ENCODE measurements around the gene PRPF39. TPM values are rescaled to one million over a fixed set of nuclear protein-coding genes. Genes with fewer than 3 reads are reported as not detected.

The PRPF39 gene, protein sequence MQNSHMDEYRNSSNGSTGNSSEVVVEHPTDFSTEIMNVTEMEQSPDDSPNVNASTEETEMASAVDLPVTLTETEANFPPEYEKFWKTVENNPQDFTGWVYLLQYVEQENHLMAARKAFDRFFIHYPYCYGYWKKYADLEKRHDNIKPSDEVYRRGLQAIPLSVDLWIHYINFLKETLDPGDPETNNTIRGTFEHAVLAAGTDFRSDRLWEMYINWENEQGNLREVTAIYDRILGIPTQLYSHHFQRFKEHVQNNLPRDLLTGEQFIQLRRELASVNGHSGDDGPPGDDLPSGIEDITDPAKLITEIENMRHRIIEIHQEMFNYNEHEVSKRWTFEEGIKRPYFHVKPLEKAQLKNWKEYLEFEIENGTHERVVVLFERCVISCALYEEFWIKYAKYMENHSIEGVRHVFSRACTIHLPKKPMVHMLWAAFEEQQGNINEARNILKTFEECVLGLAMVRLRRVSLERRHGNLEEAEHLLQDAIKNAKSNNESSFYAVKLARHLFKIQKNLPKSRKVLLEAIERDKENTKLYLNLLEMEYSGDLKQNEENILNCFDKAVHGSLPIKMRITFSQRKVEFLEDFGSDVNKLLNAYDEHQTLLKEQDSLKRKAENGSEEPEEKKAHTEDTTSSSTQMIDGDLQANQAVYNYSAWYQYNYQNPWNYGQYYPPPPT
- total RNA-seq: 51.2 and 55.7 TPM in 2 replicates

DNA sequence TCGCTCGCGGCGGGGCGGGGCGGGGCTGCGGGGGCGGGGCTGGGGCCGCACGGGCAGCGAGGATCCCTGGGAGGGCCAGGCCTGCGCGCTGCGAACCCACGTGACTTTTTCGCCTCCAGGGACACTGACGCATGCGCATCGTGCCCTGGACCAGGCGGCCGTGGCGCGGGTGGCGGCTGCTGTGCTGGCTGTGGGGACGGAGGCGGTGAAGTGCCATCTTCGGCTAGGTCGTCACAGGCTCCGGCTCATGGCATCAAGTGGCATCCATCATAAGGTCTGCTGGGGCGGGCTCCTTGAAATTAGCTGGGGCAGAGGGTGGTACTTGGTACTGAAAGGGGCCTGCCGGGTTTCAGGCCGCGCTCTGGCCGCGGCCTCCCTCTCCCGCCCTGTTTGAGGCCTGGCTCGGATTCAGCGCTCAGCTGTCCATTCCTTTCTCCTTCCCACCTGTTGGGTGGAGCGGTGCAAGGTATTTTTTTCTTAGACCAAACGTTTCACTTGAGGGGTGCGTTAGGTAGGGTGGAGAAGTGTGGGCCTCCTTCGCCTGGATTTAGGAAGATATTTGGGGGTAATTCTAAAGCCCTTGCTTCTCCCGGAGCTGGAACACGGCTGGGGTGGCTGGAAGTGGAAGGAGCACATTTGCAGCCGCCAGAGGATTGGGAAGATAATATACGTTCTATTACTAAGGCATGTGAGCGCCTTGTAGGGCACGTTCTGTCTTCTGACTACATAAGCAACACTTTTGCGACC, at the start of gene PRPF39:
Gene PRPF39 (plus strand): TSS at position 141 of the 747 bp plus-strand sequence. CDS start 11,124 bp downstream, outside the sequence.
- no peaks in the 10 kb centered on the region for H3K9me3 Mint-ChIP-seq
- H3K4me1 Mint-ChIP-seq (ENCODE audit: low read depth): peaks cover 57% of the 10 kb centered on the region
- H3K27ac Mint-ChIP-seq: peak within 1 kb of the TSS; percentile 95
- intact Hi-C loops (cut with micrococcal nuclease): loop anchor here (1.0 kb wide), 5 partner anchors 30 to 187 kb away; partner anchors contain the start of genes FKBP3, MIS18BP1 and TOGARAM1
- H3K4me3 Mint-ChIP-seq: peak within 1 kb of the TSS; percentile 97
- DNase-seq (ENCODE audit: low spot score): peak; percentile 95
- no peaks in the 10 kb centered on the region for H3K27me3 Mint-ChIP-seq (ENCODE audit: insufficient read depth)
- H3K36me3 Mint-ChIP-seq (ENCODE audit: low read depth): peaks cover 16% of the 10 kb centered on the region

DNA sequence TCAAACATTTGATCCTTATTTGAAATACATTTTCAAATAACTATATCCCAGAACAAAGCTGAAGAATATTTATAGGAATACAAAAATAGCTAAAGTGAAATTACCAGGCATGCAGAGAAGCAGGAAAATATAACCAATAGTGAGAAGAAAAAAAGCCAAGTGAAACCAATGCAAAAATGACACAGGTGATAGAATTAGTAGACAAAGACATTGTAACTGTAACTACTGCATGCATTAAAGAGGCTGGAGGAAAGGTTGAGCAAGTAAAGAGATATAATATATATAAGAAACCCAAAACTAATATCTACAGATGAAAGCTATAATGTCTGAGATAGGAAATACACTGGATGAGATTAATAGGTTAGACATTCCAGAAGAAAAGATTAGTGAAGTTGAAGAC, 49.2 kb upstream of the PRPF39 start:
- no peak overlapping the region for H3K27ac Mint-ChIP-seq
- intact Hi-C loops (cut with micrococcal nuclease): no loop called here
- H3K27me3 Mint-ChIP-seq (ENCODE audit: insufficient read depth): no peaks in the 10 kb centered on the region
- peaks cover 3% of the 10 kb centered on the region for H3K9me3 Mint-ChIP-seq
- H3K36me3 Mint-ChIP-seq (ENCODE audit: low read depth): peaks cover 16% of the 10 kb centered on the region
- H3K4me1 Mint-ChIP-seq (ENCODE audit: low read depth): no peaks in the 10 kb centered on the region
- no peak for DNase-seq (ENCODE audit: low spot score)
- H3K4me3 Mint-ChIP-seq: no peak overlapping the region

DNA sequence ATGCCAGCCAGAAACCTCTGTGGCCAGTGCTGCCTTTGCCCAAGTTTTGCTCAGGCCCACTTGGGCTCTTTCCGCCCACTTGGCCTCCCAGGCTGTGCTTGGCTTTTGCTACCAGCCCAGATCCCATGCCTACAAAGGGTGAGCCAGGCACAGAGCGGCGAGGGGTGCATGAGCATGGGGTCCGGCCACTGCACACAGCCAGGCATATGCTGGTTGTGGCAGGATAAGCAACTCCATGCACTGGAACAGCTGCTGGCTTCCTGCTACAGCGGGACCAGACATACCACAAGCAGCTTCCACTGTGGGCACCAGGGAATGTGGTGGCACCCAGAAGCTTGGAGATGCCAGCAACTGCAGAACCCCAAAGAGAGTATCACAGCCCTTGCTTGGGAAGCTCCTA, 45.7 kb upstream of the PRPF39 start:
- intact Hi-C loops (cut with micrococcal nuclease): no loop called here
- Mint-ChIP-seq H3K27me3 (ENCODE audit: insufficient read depth) (no peaks in the 10 kb centered on the region), H3K36me3 (ENCODE audit: low read depth) (peaks cover 14% of the 10 kb centered on the region), H3K9me3 (peaks cover 3% of the 10 kb centered on the region), H3K27ac (no peak overlapping the region), H3K4me3 (no peak overlapping the region), H3K4me1 (ENCODE audit: low read depth) (no peaks in the 10 kb centered on the region)
- no peak for DNase-seq (ENCODE audit: low spot score)

DNA sequence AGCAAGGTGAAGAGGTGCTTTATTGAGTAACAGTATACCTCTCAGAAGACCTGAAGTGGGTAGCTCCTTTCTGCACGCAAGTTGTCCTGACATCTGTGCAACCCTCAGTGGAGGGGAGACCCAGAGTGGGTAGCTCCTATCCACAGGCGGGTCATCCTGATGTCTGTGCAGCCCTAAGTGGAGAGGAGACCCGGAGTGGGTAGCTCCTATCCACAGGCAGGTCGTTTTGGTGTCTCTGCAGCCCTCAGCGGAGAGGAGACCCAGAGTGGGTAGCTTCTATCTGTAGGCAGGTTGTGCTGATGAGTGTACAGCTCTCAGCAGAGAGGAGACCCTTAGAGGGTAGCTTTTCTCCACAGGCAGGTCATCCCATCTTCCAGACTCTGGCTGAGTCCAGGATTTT, 45.1 kb upstream of the PRPF39 start:
- intact Hi-C loops (cut with micrococcal nuclease): no loop called here

DNA sequence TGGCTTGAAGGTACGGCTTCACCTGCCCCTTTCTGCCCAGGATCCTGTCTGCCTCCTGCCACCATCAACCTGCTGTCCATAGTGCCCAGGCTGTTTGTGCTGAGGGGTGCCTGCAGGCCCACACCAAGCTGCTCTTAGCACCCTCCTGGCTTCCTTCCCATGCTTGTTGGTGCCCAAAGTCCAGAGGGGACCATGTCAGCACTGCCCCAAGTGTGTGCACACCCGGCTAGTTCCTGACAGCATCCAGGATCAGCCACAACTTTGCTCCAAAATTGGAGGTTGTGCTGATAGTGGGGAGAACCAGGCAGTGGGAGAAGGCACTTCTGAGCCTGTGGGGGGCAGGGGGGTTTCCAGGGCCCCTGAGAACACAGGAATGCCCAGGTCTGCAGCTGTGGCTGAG, 44.5 kb upstream of the PRPF39 start:
- Mint-ChIP-seq H3K4me3 (no peak overlapping the region), H3K4me1 (ENCODE audit: low read depth) (no peaks in the 10 kb centered on the region), H3K27me3 (ENCODE audit: insufficient read depth) (no peaks in the 10 kb centered on the region), H3K9me3 (peaks cover 3% of the 10 kb centered on the region), H3K36me3 (ENCODE audit: low read depth) (peaks cover 8% of the 10 kb centered on the region), H3K27ac (no peak overlapping the region)
- intact Hi-C loops (cut with micrococcal nuclease): no loop called here
- DNase-seq (ENCODE audit: low spot score): no peak

More for the DNA sequence above, 45.1 kb upstream of the PRPF39 start:
- no peaks in the 10 kb centered on the region for H3K27me3 Mint-ChIP-seq (ENCODE audit: insufficient read depth)
- no peak overlapping the region for H3K4me3 Mint-ChIP-seq
- no peak overlapping the region for H3K27ac Mint-ChIP-seq
- DNase-seq (ENCODE audit: low spot score): no peak
- H3K36me3 Mint-ChIP-seq (ENCODE audit: low read depth): peaks cover 11% of the 10 kb centered on the region
- H3K9me3 Mint-ChIP-seq: peaks cover 3% of the 10 kb centered on the region
- no peaks in the 10 kb centered on the region for H3K4me1 Mint-ChIP-seq (ENCODE audit: low read depth)

DNA sequence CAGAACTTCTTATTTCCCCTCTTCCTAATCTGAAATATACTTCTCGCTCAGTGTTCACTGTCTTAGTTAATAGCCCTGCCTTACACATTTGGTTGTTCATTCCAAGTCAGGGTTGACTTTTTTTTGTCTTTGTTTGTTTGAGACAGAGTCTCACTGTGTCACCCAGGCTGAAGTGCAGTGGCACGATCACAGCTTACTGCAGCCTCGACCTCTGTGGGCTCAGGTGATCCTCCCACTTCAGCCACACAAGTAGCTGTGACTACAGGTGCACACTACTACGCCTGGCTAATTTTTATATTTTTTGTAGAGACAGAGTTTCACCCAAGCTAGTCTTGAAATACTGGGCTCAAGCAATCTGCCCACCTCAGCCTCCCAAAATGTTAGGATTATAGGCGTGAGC, 42.3 kb upstream of the PRPF39 start:
- no peak for DNase-seq (ENCODE audit: low spot score)
- Mint-ChIP-seq H3K4me3 (no peak overlapping the region), H3K9me3 (peaks cover 3% of the 10 kb centered on the region), H3K4me1 (ENCODE audit: low read depth) (no peaks in the 10 kb centered on the region), H3K27me3 (ENCODE audit: insufficient read depth) (no peaks in the 10 kb centered on the region), H3K27ac (no peak overlapping the region), H3K36me3 (ENCODE audit: low read depth) (peaks cover 12% of the 10 kb centered on the region)
- intact Hi-C loops (cut with micrococcal nuclease): no loop called here

DNA sequence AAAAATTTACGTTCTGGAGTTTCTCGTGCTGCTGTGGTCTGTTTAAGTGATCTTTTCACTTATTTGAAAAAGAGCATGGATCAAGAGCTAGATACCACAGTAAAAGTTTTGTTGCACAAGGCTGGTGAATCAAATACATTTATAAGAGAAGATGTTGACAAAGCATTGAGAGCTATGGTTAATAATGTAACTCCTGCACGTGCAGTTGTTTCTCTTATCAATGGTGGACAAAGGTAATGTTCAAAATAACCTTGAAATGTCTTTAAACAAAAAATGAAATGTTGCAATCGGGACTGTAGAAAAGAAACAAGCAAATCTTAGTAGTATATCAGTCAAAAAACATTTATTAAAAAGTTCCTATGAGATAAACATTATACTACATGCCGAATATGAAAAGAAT, 39.3 kb upstream of the PRPF39 start:
- intact Hi-C loops (cut with micrococcal nuclease): no loop called here
- no peak for DNase-seq (ENCODE audit: low spot score)
- Mint-ChIP-seq H3K27ac (no peak overlapping the region), H3K4me3 (no peak overlapping the region), H3K36me3 (ENCODE audit: low read depth) (peaks cover 6% of the 10 kb centered on the region), H3K4me1 (ENCODE audit: low read depth) (no peaks in the 10 kb centered on the region), H3K27me3 (ENCODE audit: insufficient read depth) (no peaks in the 10 kb centered on the region), H3K9me3 (no peaks in the 10 kb centered on the region)

DNA sequence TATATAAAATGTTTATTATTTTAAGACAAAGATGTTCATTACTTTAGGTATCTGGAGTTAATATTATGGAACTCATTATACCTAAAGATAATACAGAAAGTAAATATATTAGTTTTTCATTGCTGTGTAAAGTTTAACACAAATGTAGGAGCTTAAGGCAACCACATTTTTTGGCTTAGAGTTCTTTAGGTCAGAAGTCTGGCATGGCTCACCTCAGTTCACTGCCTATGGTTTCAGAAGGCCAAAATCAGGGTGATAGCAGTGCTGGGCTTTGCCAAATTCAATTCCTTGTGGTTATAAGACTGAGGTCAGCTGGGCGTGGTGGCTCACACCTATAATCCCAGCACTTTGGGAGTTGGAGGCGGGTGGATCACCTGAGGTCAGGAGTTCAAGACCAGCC, 35.5 kb upstream of the PRPF39 start:
- no peaks in the 10 kb centered on the region for H3K4me1 Mint-ChIP-seq (ENCODE audit: low read depth)
- H3K9me3 Mint-ChIP-seq: no peaks in the 10 kb centered on the region
- H3K4me3 Mint-ChIP-seq: no peak overlapping the region
- DNase-seq (ENCODE audit: low spot score): no peak
- no peak overlapping the region for H3K27ac Mint-ChIP-seq
- H3K36me3 Mint-ChIP-seq (ENCODE audit: low read depth): peaks cover 6% of the 10 kb centered on the region
- no peaks in the 10 kb centered on the region for H3K27me3 Mint-ChIP-seq (ENCODE audit: insufficient read depth)
- intact Hi-C loops (cut with micrococcal nuclease): no loop called here

DNA sequence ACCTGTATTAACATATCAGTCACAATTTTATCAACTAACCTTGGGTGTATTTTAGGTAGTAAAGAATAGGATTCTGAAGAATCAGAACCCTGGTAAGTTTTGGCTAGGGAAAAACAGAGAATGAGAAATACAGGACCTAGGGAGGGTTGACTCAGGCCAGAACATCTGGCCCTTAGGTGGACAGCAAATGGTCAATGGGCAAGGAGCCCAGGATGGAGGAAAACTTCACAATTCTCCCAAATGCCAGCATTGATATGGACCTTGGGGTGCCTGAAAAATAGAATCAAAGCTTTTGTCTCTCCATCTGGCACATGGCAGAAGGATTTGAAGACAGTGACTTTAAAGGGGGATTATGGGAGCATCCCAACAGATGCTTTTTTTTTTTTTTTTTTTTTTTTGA, 32.7 kb upstream of the PRPF39 start:
- no peak overlapping the region for H3K27ac Mint-ChIP-seq

DNA sequence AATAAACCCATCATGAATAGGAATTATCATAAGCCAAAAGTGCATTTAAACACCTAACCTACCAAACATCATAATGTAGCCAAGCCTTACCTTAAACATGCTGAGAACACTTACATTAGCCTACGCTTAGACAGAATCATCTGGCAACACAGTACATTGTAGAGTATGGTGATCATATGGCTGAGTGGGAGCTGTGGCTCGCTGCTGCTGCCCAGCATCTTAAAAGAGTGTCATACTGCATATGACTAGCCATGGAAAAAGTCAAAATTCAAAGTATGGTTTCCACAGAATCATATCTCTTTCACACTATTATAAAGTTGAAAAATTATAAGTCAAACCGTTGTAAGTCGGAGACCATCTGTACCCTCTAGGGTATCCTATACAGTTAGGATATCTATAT, 32.0 kb upstream of the PRPF39 start:
- DNase-seq (ENCODE audit: low spot score): no peak
- Mint-ChIP-seq H3K4me1 (ENCODE audit: low read depth) (no peaks in the 10 kb centered on the region), H3K36me3 (ENCODE audit: low read depth) (peaks cover 19% of the 10 kb centered on the region), H3K9me3 (peaks cover 7% of the 10 kb centered on the region), H3K27ac (no peak overlapping the region), H3K27me3 (ENCODE audit: insufficient read depth) (no peaks in the 10 kb centered on the region), H3K4me3 (no peak overlapping the region)
- intact Hi-C loops (cut with micrococcal nuclease): no loop called here

More for the DNA sequence above, 32.7 kb upstream of the PRPF39 start:
- no peaks in the 10 kb centered on the region for H3K27me3 Mint-ChIP-seq (ENCODE audit: insufficient read depth)
- H3K36me3 Mint-ChIP-seq (ENCODE audit: low read depth): peaks cover 20% of the 10 kb centered on the region
- H3K4me1 Mint-ChIP-seq (ENCODE audit: low read depth): no peaks in the 10 kb centered on the region
- no peak for DNase-seq (ENCODE audit: low spot score)
- H3K4me3 Mint-ChIP-seq: no peak overlapping the region
- peaks cover 2% of the 10 kb centered on the region for H3K9me3 Mint-ChIP-seq
- intact Hi-C loops (cut with micrococcal nuclease): no loop called here

DNA sequence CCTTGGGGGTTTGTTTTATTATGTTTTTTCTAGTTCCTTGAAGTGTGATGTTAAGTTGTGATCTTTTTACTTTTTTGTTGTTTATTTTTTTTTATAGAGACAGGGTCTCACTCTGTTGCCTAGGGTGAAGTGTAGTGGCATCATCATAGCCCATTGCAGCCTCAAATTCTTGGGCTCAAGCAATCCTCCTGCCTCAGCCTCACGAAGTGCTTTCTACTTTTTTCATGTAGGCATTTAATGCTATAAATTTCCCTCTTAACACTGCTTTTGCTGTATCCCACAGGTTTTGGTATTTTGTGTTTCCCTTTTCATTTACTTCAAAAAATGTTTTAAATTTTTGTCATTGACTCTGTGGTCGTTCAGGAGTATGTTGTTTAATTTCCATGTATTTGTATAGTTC, 26.6 kb upstream of the PRPF39 start:
- no peak overlapping the region for H3K27ac Mint-ChIP-seq
- intact Hi-C loops (cut with micrococcal nuclease): no loop called here
- H3K4me1 Mint-ChIP-seq (ENCODE audit: low read depth): no peaks in the 10 kb centered on the region

DNA sequence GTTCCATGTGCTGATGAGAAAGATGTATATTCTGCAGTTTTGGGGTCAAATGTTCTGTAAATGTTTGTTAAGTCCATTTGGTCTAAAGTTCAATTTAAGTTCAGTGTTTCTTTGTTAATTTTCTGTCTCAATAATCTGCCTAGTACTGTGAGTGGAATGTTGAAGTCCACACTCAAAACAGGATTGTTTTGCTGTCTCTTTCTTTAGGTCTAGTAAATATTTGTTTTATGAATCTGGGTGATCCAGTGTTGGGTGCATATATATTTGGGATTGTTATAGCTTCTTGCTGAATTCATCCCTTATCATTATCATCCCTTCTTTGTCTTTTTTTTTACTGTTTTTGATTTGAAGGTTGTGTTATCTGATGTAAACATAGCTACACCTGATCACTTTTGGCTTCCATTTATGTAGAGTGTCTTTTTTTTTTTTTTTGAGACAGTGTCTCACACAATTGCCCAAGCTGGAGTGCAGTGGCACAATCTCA, 26.0 kb upstream of the PRPF39 start:
- intact Hi-C loops (cut with micrococcal nuclease): no loop called here
- DNase-seq (ENCODE audit: low spot score): no peak
- H3K4me3 Mint-ChIP-seq: no peak overlapping the region
- peaks cover 33% of the 10 kb centered on the region for H3K36me3 Mint-ChIP-seq (ENCODE audit: low read depth)
- no peak overlapping the region for H3K27ac Mint-ChIP-seq
- H3K9me3 Mint-ChIP-seq: peaks cover 7% of the 10 kb centered on the region
- no peaks in the 10 kb centered on the region for H3K27me3 Mint-ChIP-seq (ENCODE audit: insufficient read depth)
- no peaks in the 10 kb centered on the region for H3K4me1 Mint-ChIP-seq (ENCODE audit: low read depth)

More for the DNA sequence above, 26.6 kb upstream of the PRPF39 start:
- Mint-ChIP-seq H3K4me3 (no peak overlapping the region), H3K9me3 (peaks cover 7% of the 10 kb centered on the region), H3K27me3 (ENCODE audit: insufficient read depth) (no peaks in the 10 kb centered on the region), H3K36me3 (ENCODE audit: low read depth) (peaks cover 32% of the 10 kb centered on the region)
- no peak for DNase-seq (ENCODE audit: low spot score)

DNA sequence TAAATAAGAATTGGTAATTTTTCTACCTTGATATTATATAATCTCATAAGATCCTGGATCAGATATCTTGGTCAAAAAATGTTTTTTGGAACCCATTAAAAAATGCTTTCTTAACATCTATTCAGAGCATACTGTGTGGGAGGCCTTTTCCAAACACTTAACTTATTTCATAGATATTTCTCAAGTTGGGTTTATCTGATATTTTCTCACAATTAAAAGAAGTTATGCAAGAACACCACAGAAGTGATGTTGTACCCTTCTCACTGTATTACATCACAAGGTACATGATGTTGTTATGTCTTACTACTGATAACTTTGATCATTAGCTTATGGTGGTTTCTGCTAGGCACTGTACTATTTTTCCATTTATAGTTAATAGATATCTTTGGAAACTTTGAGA, 23.4 kb upstream of the PRPF39 start:
- no peak overlapping the region for H3K4me3 Mint-ChIP-seq
- H3K4me1 Mint-ChIP-seq (ENCODE audit: low read depth): no peaks in the 10 kb centered on the region
- H3K27me3 Mint-ChIP-seq (ENCODE audit: insufficient read depth): no peaks in the 10 kb centered on the region
- H3K9me3 Mint-ChIP-seq: peaks cover 7% of the 10 kb centered on the region
- peaks cover 30% of the 10 kb centered on the region for H3K36me3 Mint-ChIP-seq (ENCODE audit: low read depth)
- no peak overlapping the region for H3K27ac Mint-ChIP-seq
- intact Hi-C loops (cut with micrococcal nuclease): no loop called here
- DNase-seq (ENCODE audit: low spot score): no peak

Measured in activated T-helper 1 cell treated with anti-CD3 and anti-CD28 coated beads, Interleukin-12 subunit alpha, Interleukin-12 subunit beta, Interleukin-2, Interleukin-4 antibody, amounts not matched to agents 30 ng/mL and 10 ng/mL and 1 ng/mL, durations not matched to agents 14 hours and 24 hours and 36 hours (primary cell).